Measurements from ENCODE around the gene PFDN2.

DNA sequence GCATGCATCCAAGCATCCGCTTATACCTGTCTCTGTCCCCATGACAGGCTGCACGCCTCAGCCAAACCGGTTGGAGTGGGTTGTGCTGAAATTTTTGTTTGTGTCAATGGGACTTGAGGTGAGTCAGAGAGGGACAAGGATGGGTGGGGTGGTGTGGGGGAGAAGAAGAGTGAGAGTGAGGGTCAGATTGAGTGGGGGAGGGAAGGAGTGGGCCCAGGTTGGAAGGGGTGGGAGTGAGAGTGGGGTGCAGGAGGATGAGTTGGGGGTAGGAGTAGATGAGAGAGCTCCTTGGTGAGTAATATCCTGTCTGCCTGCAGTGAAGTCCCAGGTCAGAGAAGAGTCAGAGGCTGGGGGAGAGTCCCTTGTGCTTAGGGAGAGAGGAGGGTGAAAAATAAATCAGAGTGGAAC lies 25.2 kb downstream of the PFDN2 start:
- TF ChIP-seq SUZ12 (IDR thresholded peaks at IDR 0.05; ENCODE audit: extremely low read depth, insufficient read depth, insufficient read length) (no peak), ZNF274 (IDR thresholded peaks at IDR 0.05; ENCODE audit: low read depth, low read length) (no peak), YY1 (IDR thresholded peaks at IDR 0.05; ENCODE audit: insufficient read depth, insufficient read length) (no peak)

Data from NT2/D1 (cell line).